AML-193 (cell line): ENCODE measurements around the gene IL1RL2.
A peak's percentile ranks its signal among the peaks of the same experiment; 100 is the strongest.

Experiments
- DNase-seq, 2 experiments: peaks; one replicate each; lab custom pipeline; 2025; lab: John Stamatoyannopoulos, UW

Gene IL1RL2

GRCh38 chr2:102158011-102158755 lies 28.6 kb upstream of the IL1RL2 start:
- no peak for DNase-seq

- no peak for DNase-seq
These were observed 27.5 kb upstream of the IL1RL2 start for GRCh38 chr2:102159295-102159694.

- DNase-seq, result no peak
These were observed 20.5 kb upstream of the IL1RL2 start for GRCh38 chr2:102166189-102166845.

GRCh38 chr2:102168026-102168771 lies 18.6 kb upstream of the IL1RL2 start:
- no peak for DNase-seq

GRCh38 chr2:102171946-102172345 lies 14.9 kb upstream of the IL1RL2 start:
- DNase-seq, result no peak

GRCh38 chr2:102172745-102173144 lies 14.1 kb upstream of the IL1RL2 start:
- DNase-seq, result peak; percentile 21

- DNase-seq, result no peak
These were observed 10.7 kb upstream of the IL1RL2 start for GRCh38 chr2:102176172-102176571.

- DNase-seq, result no peak
These were observed 8.9 kb upstream of the IL1RL2 start for GRCh38 chr2:102177814-102178478.

- DNase-seq, result no peak
These were observed 7.8 kb upstream of the IL1RL2 start for GRCh38 chr2:102179061-102179460.

GRCh38 chr2:102179788-102180686 lies 6.8 kb upstream of the IL1RL2 start:
- no peak for DNase-seq

- DNase-seq, result no peak
These were observed 6.2 kb upstream of the IL1RL2 start for GRCh38 chr2:102180687-102180999.

GRCh38 chr2:102181376-102181775 lies 5.4 kb upstream of the IL1RL2 start:
- no peak for DNase-seq

- DNase-seq, result no peak
These were observed 4.7 kb upstream of the IL1RL2 start for GRCh38 chr2:102181919-102182635.

GRCh38 chr2:102184018-102184417 lies 2.8 kb upstream of the IL1RL2 start:
- no peak for DNase-seq

- no peak for DNase-seq
These were observed 2.3 kb upstream of the IL1RL2 start for GRCh38 chr2:102184568-102184967.

GRCh38 chr2:102185347-102185746 lies 1.5 kb upstream of the IL1RL2 start:
- DNase-seq, result peak in 1 of 2 experiments; percentile 20

GRCh38 chr2:102187496-102188150 lies 800 bp downstream of the IL1RL2 start:
- DNase-seq, result no peak

GRCh38 chr2:102190430-102191107 lies 3.7 kb downstream of the IL1RL2 start:
- DNase-seq, result no peak

- DNase-seq, result no peak
These were observed 4.7 kb downstream of the IL1RL2 start for GRCh38 chr2:102191501-102191900.

GRCh38 chr2:102193074-102193473 lies 6.3 kb downstream of the IL1RL2 start:
- no peak for DNase-seq
